HEK293 (cell line): Measurements from ENCODE around the gene MEST.

Experiments used
- CTCF ChIA-PET: fragments of 350-600 bp; formaldehyde crosslinking; extraction: SDS; loops from one replicate; lab custom pipeline; 2021; ENCODE audit warnings: antibody characterized with exemption; lab: Yijun Ruan, JAX
- POLR2A ChIA-PET: fragments of 300-600 bp; formaldehyde crosslinking; extraction: SDS; loops from one replicate; lab custom pipeline; 2020; ENCODE audit warnings: antibody characterized with exemption, inconsistent platforms; lab: Yijun Ruan, JAX
- H3K27ac ChIP-seq: fragments of 200-500 bp; sonication (Bioruptor generic); 2 replicates; pipeline ENCODE4 v1.5.1; 2014; ENCODE audit warnings: low read depth, low read length, control low read depth, inconsistent platforms; ENCODE audit errors: extremely low read depth
- H3K36me3 ChIP-seq, 2 experiments: fragments of 200-500 bp in 1 of 2; sonication (Bioruptor generic) in 1 of 2; 1 replicate in 1 of 2; 2 replicates in 1 of 2; pipeline ENCODE4 v1.5.1; 2014 to 2017; ENCODE audit warnings: inconsistent platforms in 2 of 2, low read length in 2 of 2; ENCODE audit not compliant: control insufficient read depth in 2 of 2, insufficient read depth in 1 of 2
- H3K4me1 ChIP-seq: fragments of 200-500 bp; sonication (Bioruptor generic); 2 replicates; pipeline ENCODE4 v1.5.1; 2014; ENCODE audit warnings: mild to moderate bottlenecking, low read length, inconsistent platforms; ENCODE audit not compliant: control insufficient read depth, insufficient read depth
- H3K4me3 ChIP-seq: 2 replicates; pipeline ENCODE4 v1.5.1; 2011; ENCODE audit warnings: low read depth, mild to moderate bottlenecking, control low read depth, low read length, moderate library complexity
- H3K9me3 ChIP-seq: fragments of 200-500 bp; sonication (Bioruptor generic); 2 replicates; pipeline ENCODE4 v1.5.1; 2014; ENCODE audit warnings: low read depth, low read length, inconsistent platforms; ENCODE audit not compliant: control insufficient read depth, insufficient read depth
- MZF1 ChIP-seq: fragments of 450-650 bp; formaldehyde crosslinking; IDR thresholded peaks from 2 replicates; pipeline ENCODE4 v1.5.1; 2017; ENCODE audit warnings: missing biosample characterization, missing genetic modification characterization, borderline replicate concordance
- PRDM1 ChIP-seq: fragments of 450-650 bp; formaldehyde crosslinking; IDR thresholded peaks from 2 replicates; pipeline ENCODE4; 2016; ENCODE audit warnings: missing biosample characterization, missing genetic modification characterization
- SCRT1 ChIP-seq: fragments of 450-650 bp; formaldehyde crosslinking; IDR thresholded peaks from 2 replicates; pipeline ENCODE4 v1.5.1; 2016; ENCODE audit warnings: missing biosample characterization, missing genetic modification characterization, borderline replicate concordance
- ZFP37 ChIP-seq: fragments of 450-650 bp; formaldehyde crosslinking; IDR thresholded peaks from 2 replicates; pipeline ENCODE4 v1.5.1; 2016; ENCODE audit warnings: missing biosample characterization, missing genetic modification characterization
- ZNF10 ChIP-seq: fragments of 450-650 bp; formaldehyde crosslinking; IDR thresholded peaks from 2 replicates; pipeline ENCODE4 v1.5.1; 2017; ENCODE audit warnings: missing biosample characterization, missing genetic modification characterization
- ZNF114 ChIP-seq: fragments of 450-650 bp; formaldehyde crosslinking; IDR thresholded peaks from 2 replicates; pipeline ENCODE4 v1.5.0; 2017; ENCODE audit warnings: missing biosample characterization, missing genetic modification characterization
- ZNF132 ChIP-seq: fragments of 450-650 bp; formaldehyde crosslinking; IDR thresholded peaks from 2 replicates; pipeline ENCODE4 v1.5.1; 2017; ENCODE audit warnings: missing biosample characterization, missing genetic modification characterization, borderline replicate concordance
- ZNF16 ChIP-seq: fragments of 450-650 bp; formaldehyde crosslinking; IDR thresholded peaks from 2 replicates; pipeline ENCODE4 v1.5.1; 2016; ENCODE audit warnings: low read depth, missing biosample characterization, missing genetic modification characterization
- ZNF184 ChIP-seq: fragments of 450-650 bp; IDR thresholded peaks from 2 replicates; pipeline ENCODE4 v1.5.1; 2018; ENCODE audit warnings: missing biosample characterization, mild to moderate bottlenecking, missing genetic modification characterization
- ZNF239 ChIP-seq: fragments of 450-650 bp; formaldehyde crosslinking; IDR thresholded peaks from 2 replicates; pipeline ENCODE4 v1.5.1; 2016; ENCODE audit warnings: missing biosample characterization, missing genetic modification characterization
- ZNF248 ChIP-seq: fragments of 450-650 bp; formaldehyde crosslinking; IDR thresholded peaks from 2 replicates; pipeline ENCODE4 v1.5.1; 2017; ENCODE audit warnings: missing biosample characterization, missing genetic modification characterization
- ZNF26 ChIP-seq: fragments of 450-650 bp; formaldehyde crosslinking; IDR thresholded peaks from 2 replicates; pipeline ENCODE4 v1.5.1; 2016; ENCODE audit warnings: missing biosample characterization, missing genetic modification characterization
- ZNF274 ChIP-seq, 2 experiments: fragments of 200-500 bp in 1 of 2; fragments of 450-650 bp in 1 of 2; sonication (Bioruptor generic) in 1 of 2; formaldehyde crosslinking in 1 of 2; IDR thresholded peaks; 2 replicates each; pipeline versions ENCODE4 v1.5.1 to v1.6.1; 2014 to 2016; ENCODE audit warnings: borderline replicate concordance in 1 of 2, inconsistent platforms in 1 of 2, low read length in 1 of 2, missing biosample characterization in 1 of 2, missing genetic modification characterization in 1 of 2
- ZNF350 ChIP-seq: fragments of 450-650 bp; formaldehyde crosslinking; IDR thresholded peaks from 2 replicates; pipeline ENCODE4 v1.5.0; 2017; ENCODE audit warnings: missing biosample characterization, mild to moderate bottlenecking, missing genetic modification characterization
- ZNF394 ChIP-seq: fragments of 450-650 bp; formaldehyde crosslinking; IDR thresholded peaks from 2 replicates; pipeline ENCODE4 v1.5.1; 2016; ENCODE audit warnings: missing biosample characterization, missing genetic modification characterization, mild to moderate bottlenecking, moderate library complexity, borderline replicate concordance
- ZNF510 ChIP-seq: fragments of 450-650 bp; formaldehyde crosslinking; IDR thresholded peaks from 2 replicates; pipeline ENCODE4 v1.5.1; 2018; ENCODE audit warnings: mild to moderate bottlenecking, missing genetic modification characterization, missing biosample characterization; ENCODE audit not compliant: insufficient replicate concordance
- ZNF548 ChIP-seq: fragments of 450-650 bp; formaldehyde crosslinking; IDR thresholded peaks from 2 replicates; pipeline ENCODE4 v1.5.1; 2016; ENCODE audit warnings: missing biosample characterization, missing genetic modification characterization
- ZNF571 ChIP-seq: fragments of 450-650 bp; formaldehyde crosslinking; IDR thresholded peaks from 2 replicates; pipeline ENCODE4 v1.5.0; 2017; ENCODE audit warnings: missing biosample characterization, missing genetic modification characterization
- ZNF585B ChIP-seq: fragments of 450-650 bp; formaldehyde crosslinking; IDR thresholded peaks from 2 replicates; pipeline ENCODE4 v1.5.1; 2016; ENCODE audit warnings: missing biosample characterization, missing genetic modification characterization
- ZNF600 ChIP-seq: fragments of 450-650 bp; formaldehyde crosslinking; IDR thresholded peaks from 2 replicates; pipeline ENCODE4 v1.5.1; 2016; ENCODE audit warnings: missing biosample characterization, missing genetic modification characterization
- ZXDB ChIP-seq: fragments of 450-650 bp; formaldehyde crosslinking; IDR thresholded peaks from 2 replicates; pipeline ENCODE4 v1.5.1; 2016; ENCODE audit warnings: missing biosample characterization, missing genetic modification characterization
- TF ChIP-seq, protein P1 (sequence below): fragments of 450-650 bp; formaldehyde crosslinking; IDR thresholded peaks from 2 replicates; pipeline ENCODE4 v1.5.1; 2017; ENCODE audit warnings: missing biosample characterization, missing genetic modification characterization

The MEST gene

GRCh38 chr7:130494431-130494858, 2.6 kb downstream of the MEST start (continued):
- TF ChIP-seq MZF1 (tag by site-specific recombination), result no peak
- no peak for TF ChIP-seq ZNF548 (tag by site-specific recombination)
- no peak for TF ChIP-seq ZNF248 (tag by site-specific recombination)
- no peak for TF ChIP-seq PRDM1 (tag by site-specific recombination)
- no peak for TF ChIP-seq ZFP37 (tag by site-specific recombination)
- TF ChIP-seq ZNF585B, result no peak
- no peak for TF ChIP-seq ZNF274 (IDR thresholded peaks at IDR 0.05; ENCODE audit: low read length)
- no peak for TF ChIP-seq ZNF274 (tag by site-specific recombination; IDR thresholded peaks at IDR 0.05; ENCODE audit: borderline replicate concordance)
- no peak for TF ChIP-seq ZNF10

DNA sequence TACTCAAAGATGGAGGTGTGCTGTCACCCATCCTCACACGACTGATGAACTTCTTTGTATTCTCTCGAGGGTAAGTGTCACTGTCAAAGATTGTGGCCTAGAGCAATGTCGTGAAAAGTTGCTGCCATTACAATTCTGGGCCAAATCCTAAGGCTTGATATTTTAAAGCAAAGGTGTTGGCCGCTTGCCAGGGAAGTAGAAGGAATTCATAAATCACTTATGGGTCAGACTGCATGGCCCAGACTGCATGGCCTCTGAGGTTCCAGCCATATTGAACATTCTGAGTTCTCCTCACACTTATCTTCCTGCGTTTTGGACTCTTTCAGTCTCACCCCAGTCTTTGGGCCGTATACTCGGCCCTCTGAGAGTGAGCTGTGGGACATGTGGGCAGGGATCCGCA, 8.6 kb downstream of the MEST start:
- CTCF ChIA-PET, result no interaction called here
- TF ChIP-seq SCRT1 (tag by site-specific recombination) (no peak), ZNF239 (tag by site-specific recombination) (no peak), ZNF184 (tag by site-specific recombination) (no peak), ZNF394 (no peak), ZNF600 (tag by site-specific recombination) (no peak), ZXDB (no peak), ZNF510 (tag by site-specific recombination) (no peak), ZNF350 (tag by site-specific recombination) (no peak), ZNF114 (tag by site-specific recombination) (no peak), ZNF26 (tag by site-specific recombination) (no peak)
- TF ChIP-seq, protein P1, sequence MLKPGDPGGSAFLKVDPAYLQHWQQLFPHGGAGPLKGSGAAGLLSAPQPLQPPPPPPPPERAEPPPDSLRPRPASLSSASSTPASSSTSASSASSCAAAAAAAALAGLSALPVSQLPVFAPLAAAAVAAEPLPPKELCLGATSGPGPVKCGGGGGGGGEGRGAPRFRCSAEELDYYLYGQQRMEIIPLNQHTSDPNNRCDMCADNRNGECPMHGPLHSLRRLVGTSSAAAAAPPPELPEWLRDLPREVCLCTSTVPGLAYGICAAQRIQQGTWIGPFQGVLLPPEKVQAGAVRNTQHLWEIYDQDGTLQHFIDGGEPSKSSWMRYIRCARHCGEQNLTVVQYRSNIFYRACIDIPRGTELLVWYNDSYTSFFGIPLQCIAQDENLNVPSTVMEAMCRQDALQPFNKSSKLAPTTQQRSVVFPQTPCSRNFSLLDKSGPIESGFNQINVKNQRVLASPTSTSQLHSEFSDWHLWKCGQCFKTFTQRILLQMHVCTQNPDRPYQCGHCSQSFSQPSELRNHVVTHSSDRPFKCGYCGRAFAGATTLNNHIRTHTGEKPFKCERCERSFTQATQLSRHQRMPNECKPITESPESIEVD (tag by site-specific recombination), result no peak

GRCh38 chr7:130500910-130501309, 9.0 kb downstream of the MEST start:
- H3K4me3 ChIP-seq, result no peak overlapping the region
- no peaks in the 10 kb centered on the region for H3K9me3 ChIP-seq
- H3K4me1 ChIP-seq, result no peaks in the 10 kb centered on the region
- no peak overlapping the region for H3K27ac ChIP-seq
- TF ChIP-seq ZNF16 (tag by site-specific recombination), result no peak
- TF ChIP-seq ZNF571, result no peak
- no peak for TF ChIP-seq ZNF132
- ChIA-PET POLR2A (no interaction called here), CTCF (no interaction called here)
- H3K36me3 ChIP-seq, result peaks cover 0 to 12% of the 10 kb centered on the region in 2 experiments; a peak in 1 of 3 replicates

More for the DNA sequence above, 8.6 kb downstream of the MEST start:
- H3K4me1 ChIP-seq, result no peaks in the 10 kb centered on the region
- no peak overlapping the region for H3K27ac ChIP-seq
- H3K36me3 ChIP-seq, result peaks cover 0 to 9% of the 10 kb centered on the region in 2 experiments; a peak in 1 of 3 replicates
- H3K4me3 ChIP-seq, result no peak overlapping the region
- POLR2A ChIA-PET, result interaction anchor here (0.6 kb wide), 1 partner anchor 23 kb away, joined by 3 read pairs; no protein-coding TSS in a partner anchor
- H3K9me3 ChIP-seq, result no peaks in the 10 kb centered on the region
